GM23338 (cell line): ENCODE results near the gene DCLK3.

Experiments used
- CTCF ChIP-seq, 2 experiments: fragments of 200-600 bp in 1 of 2; sonication (generic) in 1 of 2; conservative IDR thresholded peaks; 2 replicates each; pipeline versions ENCODE4 v1.5.1 to v1.6.1; 2016 to 2017; ENCODE audit warnings: antibody characterized with exemption in 2 of 2, low read depth in 2 of 2, mild to moderate bottlenecking in 2 of 2, moderate library complexity in 1 of 2
- EZH2 ChIP-seq: fragments of 200-600 bp; sonication (generic); IDR thresholded peaks from one replicate; pipeline ENCODE4 v1.8.0; 2017; ENCODE audit warnings: antibody characterized with exemption, mild to moderate bottlenecking, low read depth; ENCODE audit not compliant: unreplicated experiment
- EZH2phosphoT487 ChIP-seq: fragments of 200-600 bp; sonication (generic); IDR thresholded peaks from one replicate; pipeline ENCODE4 v1.8.1; 2018; ENCODE audit warnings: antibody characterized with exemption; ENCODE audit not compliant: unreplicated experiment
- NANOG ChIP-seq: IDR thresholded peaks from 2 replicates; pipeline ENCODE4 v1.6.1; 2016; ENCODE audit warnings: antibody characterized with exemption, borderline replicate concordance
- POLR2AphosphoS5 ChIP-seq: IDR thresholded peaks from 2 replicates; pipeline ENCODE4 v1.6.1; 2016; ENCODE audit warnings: antibody characterized with exemption, low read depth
- ZNF331 ChIP-seq: fragments of 250-450 bp; sonication (Bioruptor Pico); IDR thresholded peaks from 2 replicates; pipeline ENCODE4 v1.5.0; 2020; ENCODE audit warnings: low read depth, mild to moderate bottlenecking, moderate library complexity
- TF ChIP-seq, protein P1 (sequence below): IDR thresholded peaks from 2 replicates; pipeline ENCODE4 v1.6.1; 2016; ENCODE audit warnings: antibody characterized with exemption
- TF ChIP-seq, protein P2 (sequence below): IDR thresholded peaks from one replicate; pipeline ENCODE4 v1.6.1; 2018; ENCODE audit warnings: antibody characterized with exemption; ENCODE audit not compliant: unreplicated experiment

DNA sequence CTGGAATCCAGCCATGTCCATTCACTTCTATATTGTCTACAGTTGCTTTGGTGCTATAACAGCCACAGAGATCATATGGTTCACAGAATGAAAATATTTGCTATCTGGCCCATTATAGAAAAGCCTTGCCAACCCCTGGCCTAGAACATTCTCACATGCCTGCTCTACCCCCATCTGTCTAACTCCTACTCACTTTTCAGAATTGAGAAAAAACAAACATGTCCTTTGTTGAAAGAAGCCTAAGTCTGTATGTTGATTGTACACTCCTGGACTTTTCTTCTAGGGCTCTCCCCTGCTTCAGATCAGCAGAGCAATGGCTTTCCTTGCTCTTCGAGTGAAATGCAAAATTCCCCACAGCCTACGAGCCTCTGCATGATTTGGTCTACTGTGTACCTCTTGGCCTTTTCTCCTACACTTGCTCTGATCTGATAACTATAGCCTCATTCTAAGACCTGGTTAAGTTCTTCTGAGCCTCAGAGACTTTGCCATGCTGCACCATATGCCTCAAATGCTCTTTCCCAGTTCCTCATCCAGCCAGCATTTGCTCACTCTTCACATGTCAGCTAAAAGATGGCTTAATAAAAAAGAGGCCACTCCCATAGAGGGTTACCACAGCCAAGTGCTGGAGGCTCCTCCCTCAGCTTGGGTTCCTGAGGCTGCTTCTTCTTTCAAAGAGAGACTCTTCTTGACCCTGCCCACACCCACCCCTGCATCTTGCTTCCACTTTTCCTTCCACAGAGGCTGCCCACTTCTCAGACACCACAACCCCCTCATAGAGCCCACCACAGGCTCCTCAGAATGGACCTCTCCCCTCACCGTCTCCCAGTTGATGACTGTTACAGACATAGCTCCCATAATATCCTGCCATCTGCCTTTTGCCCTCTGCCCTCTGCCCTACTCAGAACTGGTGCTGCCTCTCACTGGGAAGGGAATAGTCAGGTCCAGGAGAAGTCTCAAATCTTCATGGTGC, 22.9 kb upstream of the DCLK3 start:
- TF ChIP-seq CTCF (conservative IDR thresholded peaks at IDR 0.05; ENCODE audit: low read depth in 2 of 2): no peak
- no peak for TF ChIP-seq POLR2AphosphoS5
- no peak for TF ChIP-seq EZH2phosphoT487
- TF ChIP-seq EZH2: no peak
- no peak for TF ChIP-seq ZNF331 (CRISPR knock-in tag)
- TF ChIP-seq, protein P1, sequence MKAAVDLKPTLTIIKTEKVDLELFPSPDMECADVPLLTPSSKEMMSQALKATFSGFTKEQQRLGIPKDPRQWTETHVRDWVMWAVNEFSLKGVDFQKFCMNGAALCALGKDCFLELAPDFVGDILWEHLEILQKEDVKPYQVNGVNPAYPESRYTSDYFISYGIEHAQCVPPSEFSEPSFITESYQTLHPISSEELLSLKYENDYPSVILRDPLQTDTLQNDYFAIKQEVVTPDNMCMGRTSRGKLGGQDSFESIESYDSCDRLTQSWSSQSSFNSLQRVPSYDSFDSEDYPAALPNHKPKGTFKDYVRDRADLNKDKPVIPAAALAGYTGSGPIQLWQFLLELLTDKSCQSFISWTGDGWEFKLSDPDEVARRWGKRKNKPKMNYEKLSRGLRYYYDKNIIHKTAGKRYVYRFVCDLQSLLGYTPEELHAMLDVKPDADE: no peak
- no peak for TF ChIP-seq NANOG
- TF ChIP-seq, protein P2, sequence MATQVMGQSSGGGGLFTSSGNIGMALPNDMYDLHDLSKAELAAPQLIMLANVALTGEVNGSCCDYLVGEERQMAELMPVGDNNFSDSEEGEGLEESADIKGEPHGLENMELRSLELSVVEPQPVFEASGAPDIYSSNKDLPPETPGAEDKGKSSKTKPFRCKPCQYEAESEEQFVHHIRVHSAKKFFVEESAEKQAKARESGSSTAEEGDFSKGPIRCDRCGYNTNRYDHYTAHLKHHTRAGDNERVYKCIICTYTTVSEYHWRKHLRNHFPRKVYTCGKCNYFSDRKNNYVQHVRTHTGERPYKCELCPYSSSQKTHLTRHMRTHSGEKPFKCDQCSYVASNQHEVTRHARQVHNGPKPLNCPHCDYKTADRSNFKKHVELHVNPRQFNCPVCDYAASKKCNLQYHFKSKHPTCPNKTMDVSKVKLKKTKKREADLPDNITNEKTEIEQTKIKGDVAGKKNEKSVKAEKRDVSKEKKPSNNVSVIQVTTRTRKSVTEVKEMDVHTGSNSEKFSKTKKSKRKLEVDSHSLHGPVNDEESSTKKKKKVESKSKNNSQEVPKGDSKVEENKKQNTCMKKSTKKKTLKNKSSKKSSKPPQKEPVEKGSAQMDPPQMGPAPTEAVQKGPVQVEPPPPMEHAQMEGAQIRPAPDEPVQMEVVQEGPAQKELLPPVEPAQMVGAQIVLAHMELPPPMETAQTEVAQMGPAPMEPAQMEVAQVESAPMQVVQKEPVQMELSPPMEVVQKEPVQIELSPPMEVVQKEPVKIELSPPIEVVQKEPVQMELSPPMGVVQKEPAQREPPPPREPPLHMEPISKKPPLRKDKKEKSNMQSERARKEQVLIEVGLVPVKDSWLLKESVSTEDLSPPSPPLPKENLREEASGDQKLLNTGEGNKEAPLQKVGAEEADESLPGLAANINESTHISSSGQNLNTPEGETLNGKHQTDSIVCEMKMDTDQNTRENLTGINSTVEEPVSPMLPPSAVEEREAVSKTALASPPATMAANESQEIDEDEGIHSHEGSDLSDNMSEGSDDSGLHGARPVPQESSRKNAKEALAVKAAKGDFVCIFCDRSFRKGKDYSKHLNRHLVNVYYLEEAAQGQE: no peak
